HG03175 (cell line): ENCODE results near the gene CDKAL1.
"Not testable (repeated sequence)": the region's sequence is repeated elsewhere in the genome, so short reads cannot be mapped to it uniquely, and the experiment has no call there.

ENCODE experiments used
- ATAC-seq: cut with Tn5 transposase; IDR thresholded peaks from one replicate; pipeline ENCODE4 v1.9.1; 2021; ENCODE audit warnings: mild to moderate bottlenecking, moderate library complexity; ENCODE audit not compliant: unreplicated experiment

The CDKAL1 gene

DNA sequence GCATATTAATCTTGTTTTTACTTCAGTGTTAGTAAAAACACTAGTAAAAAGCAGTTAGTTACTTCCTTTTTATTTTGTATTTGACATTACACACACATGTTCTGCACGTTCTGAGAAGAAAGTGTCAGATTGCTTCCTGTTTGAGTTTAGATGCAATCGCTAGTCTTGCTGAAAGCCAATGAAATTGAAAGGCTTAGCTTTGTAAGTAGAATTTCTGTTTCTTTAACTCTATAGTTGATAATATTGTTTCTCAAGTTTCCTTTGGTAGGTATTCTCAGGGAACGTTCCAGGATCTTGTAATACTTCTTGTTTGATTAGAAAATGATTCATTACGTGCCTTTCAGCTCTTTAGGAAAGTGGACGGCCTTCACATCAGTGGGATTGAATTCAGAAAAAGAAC, 55.0 kb downstream of the CDKAL1 start:
- ATAC-seq = no peak

- ATAC-seq = not testable (repeated sequence)
Observed at GRCh38 chr6:20590476-20590875, 56.2 kb downstream of the CDKAL1 start.

- not testable (repeated sequence) for ATAC-seq
Observed at GRCh38 chr6:20594299-20594853, 60.1 kb downstream of the CDKAL1 start.

DNA sequence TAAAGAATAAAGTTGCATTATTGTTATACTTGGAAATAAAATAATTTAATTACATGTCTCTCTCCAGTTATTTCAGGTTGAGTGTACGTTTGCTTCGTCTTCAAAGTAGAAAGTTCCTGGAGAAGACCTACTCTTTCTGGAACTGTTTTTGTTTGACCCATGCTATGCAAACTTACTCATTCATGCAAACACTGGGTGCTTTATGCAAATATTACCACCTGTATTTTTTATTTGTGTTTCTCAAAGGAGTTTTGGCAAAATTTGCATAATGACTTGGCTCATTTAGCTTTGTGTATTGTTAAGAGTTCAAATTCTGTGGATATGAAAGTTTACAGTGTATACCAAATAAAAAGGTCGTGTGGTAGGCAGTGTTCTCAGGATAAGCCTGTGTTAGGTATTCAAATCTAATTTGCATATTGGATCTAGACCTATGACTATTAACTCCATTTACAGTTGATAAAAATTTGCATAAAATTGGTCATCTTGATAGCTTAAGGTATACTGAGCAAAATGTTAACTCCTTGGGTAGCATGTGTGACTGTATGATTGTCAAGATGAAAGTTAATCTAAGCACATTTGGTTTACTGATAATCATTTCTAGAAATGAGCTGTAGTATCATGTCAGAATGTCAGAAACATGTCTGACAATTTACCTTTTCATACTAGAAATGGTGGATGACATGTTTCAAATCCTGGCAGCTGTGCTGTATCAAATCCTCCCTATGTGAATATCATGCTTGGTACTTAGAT, 65.2 kb downstream of the CDKAL1 start:
- ATAC-seq = peak; percentile 74

GRCh38 chr6:20600831-20601230, 66.6 kb downstream of the CDKAL1 start:
- no peak for ATAC-seq

GRCh38 chr6:20604159-20604558, 69.9 kb downstream of the CDKAL1 start:
- ATAC-seq = no peak

DNA sequence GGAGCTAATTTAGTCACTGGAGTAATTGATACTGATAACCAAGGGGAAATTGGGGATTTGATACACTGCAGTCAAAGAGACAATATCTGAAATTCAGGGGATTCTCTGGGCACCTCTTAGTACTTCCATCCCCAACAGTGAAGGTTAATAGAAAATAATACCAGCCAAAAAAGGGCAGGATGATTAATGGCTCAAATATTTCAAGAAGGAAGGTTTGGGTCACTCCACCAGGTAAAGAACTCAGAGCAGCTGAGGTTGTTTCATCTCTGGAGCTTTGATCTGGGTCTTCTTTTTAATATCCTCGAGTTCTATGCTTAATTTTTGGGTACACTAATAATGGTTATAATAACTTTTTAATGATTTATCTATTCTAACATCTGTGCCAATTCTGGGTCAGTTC, 70.8 kb downstream of the CDKAL1 start:
- no peak for ATAC-seq

DNA sequence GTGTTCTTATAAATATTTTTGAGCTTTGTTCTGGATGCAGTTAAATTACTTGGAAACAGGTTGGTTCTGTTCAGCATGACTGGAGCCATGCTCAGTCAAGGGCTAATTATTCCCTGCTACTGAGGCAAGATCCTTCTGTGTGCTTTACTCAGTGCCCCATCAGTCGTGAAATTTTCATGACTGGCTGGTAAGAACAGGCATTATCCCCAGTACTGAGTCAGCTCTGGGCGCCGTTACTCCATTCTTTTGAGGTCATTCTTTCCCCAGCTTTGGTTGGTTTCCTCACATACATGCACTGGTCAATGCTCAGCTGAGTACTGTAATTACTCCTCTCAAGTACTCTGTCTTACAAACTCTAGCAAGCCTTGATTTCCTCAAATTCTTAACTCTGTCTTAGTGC, 71.3 kb downstream of the CDKAL1 start:
- ATAC-seq = no peak

- no peak for ATAC-seq
Observed at GRCh38 chr6:20606831-20607230, 72.6 kb downstream of the CDKAL1 start.

GRCh38 chr6:20608356-20608755, 74.1 kb downstream of the CDKAL1 start:
- ATAC-seq = no peak

GRCh38 chr6:20608905-20609304, 74.6 kb downstream of the CDKAL1 start:
- no peak for ATAC-seq

DNA sequence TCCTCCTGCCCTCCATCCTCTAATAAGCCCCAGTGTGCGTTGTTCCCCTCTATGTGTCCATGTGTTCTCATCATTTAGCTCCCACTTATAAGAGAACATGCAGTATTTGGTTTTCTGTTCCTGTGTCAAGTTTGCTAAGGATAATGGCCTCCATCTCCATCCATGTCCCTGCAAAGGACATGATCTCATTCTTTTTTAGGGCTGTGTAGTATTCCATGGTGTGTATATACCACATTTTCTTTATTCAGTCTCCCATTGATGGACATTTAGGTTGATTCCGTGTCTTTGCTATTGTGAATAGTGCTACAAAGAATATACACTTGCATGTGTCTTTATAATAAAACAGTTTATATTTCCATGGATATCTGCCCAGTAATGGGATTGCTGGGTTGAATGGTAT, 75.7 kb downstream of the CDKAL1 start:
- not testable (repeated sequence) for ATAC-seq

DNA sequence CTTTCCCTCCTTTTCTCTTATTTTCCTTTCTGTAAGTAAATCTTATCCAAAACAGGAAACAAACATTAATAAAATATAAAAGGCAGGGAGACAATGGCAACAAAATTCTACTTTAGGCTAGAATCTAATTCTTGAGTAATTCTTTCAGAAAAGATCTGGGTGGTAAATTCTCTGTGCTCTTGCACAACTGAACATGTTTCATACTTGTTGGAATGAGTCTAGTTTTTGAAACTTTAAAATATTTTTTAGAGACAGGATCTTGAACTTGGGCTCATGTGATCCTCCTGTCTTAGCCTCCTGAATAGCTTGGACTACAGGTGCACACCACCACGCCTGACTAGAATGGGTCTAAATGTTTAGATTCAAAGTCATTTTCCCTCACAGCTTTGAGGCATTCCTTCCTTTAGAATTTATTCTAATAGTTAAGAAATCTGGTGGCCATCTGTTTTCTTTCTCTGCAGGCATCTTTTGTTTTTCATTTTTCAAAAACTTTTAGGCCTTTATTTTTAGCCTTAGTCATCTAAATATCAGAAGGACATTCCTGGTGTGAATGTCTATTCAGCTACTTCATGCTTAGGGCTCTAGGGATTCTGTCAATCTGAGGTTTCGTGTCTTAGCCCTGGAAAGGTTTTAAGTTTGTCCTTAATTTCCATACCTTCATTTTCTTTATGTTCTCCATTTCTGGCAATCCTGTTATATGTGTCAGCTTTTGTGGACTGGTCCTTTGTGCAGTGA, 76.5 kb downstream of the CDKAL1 start:
- ATAC-seq = no peak

GRCh38 chr6:20617537-20617936, 83.3 kb downstream of the CDKAL1 start:
- ATAC-seq = not testable (repeated sequence)

- ATAC-seq = no peak
Observed at GRCh38 chr6:20620043-20620442, 85.8 kb downstream of the CDKAL1 start.

- no peak for ATAC-seq
Observed at GRCh38 chr6:20623761-20624160, 89.5 kb downstream of the CDKAL1 start.

DNA sequence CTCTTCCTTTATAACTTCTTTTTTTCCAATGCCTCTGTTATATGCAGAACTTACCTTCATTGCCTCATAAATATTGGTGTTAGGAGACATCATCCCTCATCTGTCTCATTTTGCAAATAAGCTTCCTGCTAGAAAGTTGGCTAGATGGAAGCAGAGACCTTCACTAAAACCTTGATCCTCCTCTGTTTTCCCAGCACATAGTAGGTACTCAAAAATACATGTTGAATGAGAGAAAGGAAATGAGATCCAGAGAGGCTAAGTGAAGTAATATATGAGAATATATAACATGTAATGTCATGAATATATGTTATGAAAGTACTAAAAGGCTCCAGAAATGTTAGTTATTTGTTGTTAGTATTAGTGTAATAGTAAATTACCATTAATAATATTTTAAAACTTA, 91.9 kb downstream of the CDKAL1 start:
- no peak for ATAC-seq

DNA sequence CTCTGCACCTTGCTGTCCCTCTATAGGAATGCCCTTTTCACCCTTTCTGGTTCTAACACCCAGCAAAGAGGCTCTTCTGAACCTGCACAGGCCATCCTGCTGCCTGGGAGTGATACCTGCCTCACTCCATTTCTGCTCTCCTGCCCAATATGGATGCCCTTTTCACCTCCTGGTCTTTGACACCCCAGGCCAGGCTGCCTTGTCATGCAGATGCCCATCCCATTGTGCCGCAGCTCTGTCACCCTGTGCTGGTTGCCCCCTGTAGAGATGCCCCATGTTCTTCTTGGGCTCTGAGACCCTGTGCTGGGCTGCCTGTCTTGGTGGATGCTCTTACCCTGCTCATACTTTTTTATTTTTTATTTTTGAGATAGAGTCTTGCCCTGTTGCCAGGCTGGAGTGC, 95.3 kb downstream of the CDKAL1 start:
- ATAC-seq = no peak

DNA sequence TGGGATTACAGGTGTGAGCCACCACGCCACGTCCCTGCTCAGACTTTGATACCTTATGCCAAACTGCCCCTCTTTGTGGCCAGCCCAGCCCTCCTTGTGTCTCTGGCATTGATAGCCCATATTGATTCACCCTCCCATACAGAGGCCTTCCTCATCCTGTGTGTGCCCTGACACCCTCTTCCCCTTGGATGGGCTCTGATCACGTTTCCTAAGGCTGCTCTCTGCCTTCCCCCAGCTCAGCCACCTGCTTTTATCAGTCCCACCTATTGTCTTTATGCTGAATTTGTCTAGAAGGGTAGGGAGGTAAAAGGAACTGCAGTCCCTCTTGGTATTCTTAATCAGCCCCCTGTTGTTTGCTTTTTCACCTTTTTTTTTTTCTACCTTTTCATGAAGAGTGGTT, 95.9 kb downstream of the CDKAL1 start:
- no peak for ATAC-seq

- peak; percentile 64 for ATAC-seq
Observed at GRCh38 chr6:20630617-20631548, 96.6 kb downstream of the CDKAL1 start.

DNA sequence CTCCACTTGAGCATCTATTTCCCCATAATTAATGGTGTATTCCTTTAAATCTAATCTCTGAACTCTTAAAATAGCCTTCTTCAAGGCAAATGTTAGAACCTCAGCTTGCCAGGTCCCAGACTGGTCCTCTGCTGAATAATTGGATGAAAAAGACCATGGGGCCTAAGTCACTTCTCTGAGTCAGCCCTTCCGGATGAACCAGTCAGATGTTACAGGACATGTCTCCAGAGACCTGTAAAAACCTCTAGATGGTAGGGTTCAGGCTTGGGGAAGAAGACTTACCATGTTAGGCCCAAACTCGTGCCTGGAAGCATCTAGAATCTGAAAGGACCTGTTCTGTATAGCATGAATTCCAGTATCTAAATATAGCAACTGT, 97.3 kb downstream of the CDKAL1 start:
- no peak for ATAC-seq
